GM12878 (cell line): ENCODE results near the gene MARCHF2. TPM values are rescaled to one million over a fixed set of nuclear protein-coding genes. Genes with fewer than 3 reads are reported as not detected.

Source experiments
- ASH2L ChIP-seq: fragments of 300-600, 200-600 bp; sonication (generic); IDR thresholded peaks from 2 replicates; pipeline ENCODE4 v1.6.1; 2017; ENCODE audit warnings: low read depth, mild to moderate bottlenecking, borderline replicate concordance
- CBX5 ChIP-seq: sonication (generic); IDR thresholded peaks from 2 replicates; pipeline ENCODE4 v1.6.1; 2016; ENCODE audit warnings: low read depth, moderate library complexity, mild to moderate bottlenecking, inconsistent platforms
- CREM ChIP-seq: IDR thresholded peaks from 2 replicates; pipeline ENCODE4 v1.6.1; 2014; ENCODE audit warnings: antibody characterized with exemption, low read depth
- E4F1 ChIP-seq: fragments of 450-650 bp; IDR thresholded peaks from 2 replicates; pipeline ENCODE4 v1.6.1; 2018; ENCODE audit warnings: borderline replicate concordance, mild to moderate bottlenecking; ENCODE audit not compliant: partially characterized antibody
- NBN ChIP-seq: fragments of 450-650 bp; IDR thresholded peaks from 2 replicates; pipeline ENCODE4 v1.6.1; 2016
- NFIC ChIP-seq: IDR thresholded peaks from 2 replicates; pipeline ENCODE4 v1.6.1; 2012; ENCODE audit warnings: low read depth, mild to moderate bottlenecking, inconsistent platforms, low read length, moderate library complexity
- PAX8 ChIP-seq: fragments of 450-650 bp; IDR thresholded peaks from 2 replicates; pipeline ENCODE4 v1.6.1; 2017; ENCODE audit warnings: mild to moderate bottlenecking, moderate library complexity
- RAD51 ChIP-seq: fragments of 450-650 bp; IDR thresholded peaks from 2 replicates; pipeline ENCODE4 v1.6.1; 2016; ENCODE audit warnings: moderate library complexity, mild to moderate bottlenecking, inconsistent platforms
- RBBP5 ChIP-seq: fragments of 200-600 bp; sonication (generic); conservative IDR thresholded peaks from 2 replicates; pipeline ENCODE4 v1.6.1; 2016
- SUPT20H ChIP-seq: IDR thresholded peaks from 2 replicates; pipeline ENCODE4 v1.6.1; 2011; ENCODE audit warnings: low read depth, mild to moderate bottlenecking, low read length, moderate library complexity, borderline replicate concordance; ENCODE audit not compliant: control insufficient read depth
- SUZ12 ChIP-seq: fragments of 200-600 bp; sonication (generic); IDR thresholded peaks from one replicate; pipeline ENCODE4 v1.6.1; 2018; ENCODE audit warnings: antibody characterized with exemption, mild to moderate bottlenecking; ENCODE audit not compliant: unreplicated experiment
- TAF1 ChIP-seq: IDR thresholded peaks from 2 replicates; pipeline ENCODE4 v1.6.1; 2011; ENCODE audit warnings: mild to moderate bottlenecking, low read depth, low read length, borderline replicate concordance
- ZBTB11 ChIP-seq: fragments of 450-650 bp; formaldehyde crosslinking; IDR thresholded peaks from 2 replicates; pipeline ENCODE4 v1.5.0; 2022; ENCODE audit warnings: mild to moderate bottlenecking, missing genetic modification characterization
- ZBTB40 ChIP-seq: fragments of 450-650 bp; IDR thresholded peaks from 2 replicates; pipeline ENCODE4 v1.6.1; 2016; ENCODE audit warnings: mild to moderate bottlenecking, moderate library complexity, borderline replicate concordance
- ZNF687 ChIP-seq: fragments of 450-650 bp; IDR thresholded peaks from 2 replicates; pipeline ENCODE4 v1.6.1; 2017; ENCODE audit warnings: mild to moderate bottlenecking, moderate library complexity
- polyA plus RNA-seq, 11 experiments: library from polyadenylated mRNA; depleted of rRNA in 4 of 11; unstranded in 6 of 11; stranded (reverse) in 5 of 11; fragments of >200 nt; fragmentation: Nextera tagmentation in 4 of 11; fragmentation: Illumina TruSeq in 1 of 11; extraction: Ambion mirVana in 4 of 11; extraction: Trizol in 1 of 11; gene quantifications; 1 replicate in 1 of 11; 2 replicates in 10 of 11; pipeline versions ENCODE4 v1.2.1 to v1.2.3, GENCODE V29; 2011 to 2016; ENCODE audit warnings: inconsistent platforms in 2 of 11, missing spikeins in 2 of 11, low read depth in 1 of 11
- total RNA-seq, 4 experiments: library from RNA; depleted of rRNA in 3 of 4; stranded (reverse); fragments of >200 nt in 3 of 4; fragmentation: Illumina TruSeq in 1 of 4; extraction: Trizol in 1 of 4; gene quantifications; 2 replicates each; pipeline versions ENCODE4 v1.2.1 to v1.2.3, GENCODE V29; 2013 to 2021

Gene MARCHF2
- total and polyA plus RNA-seq, 10 of the 15 experiments (the other 5 are each of a cell fraction or from before 2014, with no cell fraction given) = 1.6 to 30.3 (median 10.8) TPM

GRCh38 chr19:8389891-8390616 lies 23.1 kb upstream of the MARCHF2 start, which contains the start of gene RAB11B (continued):
- TF ChIP-seq SUZ12 = no peak
- TF ChIP-seq ZBTB11 (CRISPR knock-in tag) = peak; percentile 53; the same call in 1 of the 2 replicates
- peak; percentile 54; the same call in 1 of the 2 replicates for TF ChIP-seq ZNF687
- no peak for TF ChIP-seq NFIC
- TF ChIP-seq PAX8 = no peak
- no peak for TF ChIP-seq CBX5
- TF ChIP-seq SUPT20H = no peak
- TF ChIP-seq E4F1 = peak; percentile 95
- TF ChIP-seq RAD51 = no peak
- peak; percentile 43; the same call in 1 of the 2 replicates for TF ChIP-seq TAF1
- no peak for TF ChIP-seq ASH2L
- no peak for TF ChIP-seq RBBP5
- TF ChIP-seq ZBTB40 = peak; percentile 96
- peak; percentile 100 for TF ChIP-seq NBN
- TF ChIP-seq CREM = peak; percentile 99
